Activated T-helper 1 cell treated with anti-CD3 and anti-CD28 coated beads, Interleukin-2, amount 50 U/mL, for 16 hours (primary cell): Measurements from ENCODE around the gene GATAD2B.
"Not testable (repeated sequence)": the region's sequence is repeated elsewhere in the genome, so short reads cannot be mapped to it uniquely, and the experiment has no call there.

Source experiments
- DNase-seq, 2 donors: peaks; one replicate each; pipeline ENCODE4 v3.0.0-alpha.2; 2020; ENCODE audit warnings: low read depth in 1 of 2, low spot score in 1 of 2

The GATAD2B gene

GRCh38 chr1:153840774-153841173, 82.0 kb downstream of the GATAD2B start:
- not testable (repeated sequence) for DNase-seq

- DNase-seq, result not testable (repeated sequence)
These were observed 88.8 kb downstream of the GATAD2B start for GRCh38 chr1:153833968-153834367.

- DNase-seq, result no peak
These were observed 89.6 kb downstream of the GATAD2B start for GRCh38 chr1:153833171-153833570.

GRCh38 chr1:153832293-153832692, 90.5 kb downstream of the GATAD2B start:
- no peak for DNase-seq

- no peak for DNase-seq
These were observed 91.7 kb downstream of the GATAD2B start for GRCh38 chr1:153831026-153831425.

- DNase-seq, result no peak
These were observed 95.4 kb downstream of the GATAD2B start for GRCh38 chr1:153827168-153827964.

- no peak for DNase-seq
These were observed 103.9 kb downstream of the GATAD2B start for GRCh38 chr1:153818876-153819275.

- DNase-seq, result no peak
These were observed 106.4 kb downstream of the GATAD2B start for GRCh38 chr1:153816283-153816889.

GRCh38 chr1:153805886-153806719, 116.7 kb downstream of the GATAD2B start:
- DNase-seq, result no peak

GRCh38 chr1:153805042-153805745, 117.6 kb downstream of the GATAD2B start:
- peak in 1 of 2 donors; percentile 44 for DNase-seq

- DNase-seq, result no peak
These were observed 118.7 kb downstream of the GATAD2B start for GRCh38 chr1:153804112-153804511.

GRCh38 chr1:153803470-153804056, 119.2 kb downstream of the GATAD2B start:
- DNase-seq, result no peak

GRCh38 chr1:153801786-153802697, 120.7 kb downstream of the GATAD2B start:
- no peak for DNase-seq

GRCh38 chr1:153801028-153801625, 121.6 kb downstream of the GATAD2B start:
- DNase-seq, result no peak

- no peak for DNase-seq
These were observed 122.3 kb downstream of the GATAD2B start for GRCh38 chr1:153800516-153800915.

GRCh38 chr1:153799566-153800465, 123.0 kb downstream of the GATAD2B start:
- no peak for DNase-seq

GRCh38 chr1:153799016-153799415, 123.8 kb downstream of the GATAD2B start:
- no peak for DNase-seq

- no peak for DNase-seq
These were observed 124.3 kb downstream of the GATAD2B start for GRCh38 chr1:153798468-153798780.
